Activated CD8-positive, alpha-beta memory T cell treated with anti-CD3 and anti-CD28 coated beads for 1 hour (primary cell): ENCODE results near the gene PPP1R27.
"Not testable (repeated sequence)": the region's sequence is repeated elsewhere in the genome, so short reads cannot be mapped to it uniquely, and the experiment has no call there.

Experiments used
- DNase-seq, 2 donors: peaks; one replicate each; pipeline ENCODE4 v3.0.0-alpha.2; 2020; ENCODE audit warnings: low read depth in 1 of 2; ENCODE audit errors: extremely low read depth in 1 of 2

Gene PPP1R27

GRCh38 chr17:81842725-81843504 lies 8.1 kb upstream of the PPP1R27 start:
- no peak for DNase-seq

- no peak for DNase-seq
These were observed 7.5 kb upstream of the PPP1R27 start for GRCh38 chr17:81842378-81842724.

- no peak for DNase-seq
These were observed 7.0 kb upstream of the PPP1R27 start for GRCh38 chr17:81841866-81842265.

- DNase-seq: no peak
These were observed 6.3 kb upstream of the PPP1R27 start for GRCh38 chr17:81840826-81841778.

GRCh38 chr17:81840059-81840458 lies 5.2 kb upstream of the PPP1R27 start:
- DNase-seq: not testable (repeated sequence)

GRCh38 chr17:81839301-81839700 lies 4.5 kb upstream of the PPP1R27 start:
- DNase-seq: no peak

- DNase-seq: no peak
These were observed 4.0 kb upstream of the PPP1R27 start for GRCh38 chr17:81838753-81839255.

GRCh38 chr17:81837641-81838040 lies 2.8 kb upstream of the PPP1R27 start:
- DNase-seq: no peak

- no peak for DNase-seq
These were observed 674 bp downstream of the PPP1R27 start for GRCh38 chr17:81833921-81834830.

- peak; percentile 76 to 94 for DNase-seq
These were observed 1.5 kb downstream of the PPP1R27 start, which contains the start of gene MCRIP1 for GRCh38 chr17:81833160-81833920. Gene MCRIP1, minus strand, starts transcription at chr17:81833291. Its CDS starts 8,785 bp downstream, at chr17:81824506.

- no peak for DNase-seq
These were observed 2.2 kb downstream of the PPP1R27 start for GRCh38 chr17:81832608-81833159.

- peak in 1 of 2 donors; percentile 18 for DNase-seq
These were observed 2.8 kb downstream of the PPP1R27 start for GRCh38 chr17:81831957-81832607.

GRCh38 chr17:81831563-81831956 lies 3.3 kb downstream of the PPP1R27 start:
- DNase-seq: no peak

- no peak for DNase-seq
These were observed 5.0 kb downstream of the PPP1R27 start for GRCh38 chr17:81829858-81830257.

GRCh38 chr17:81828656-81829055 lies 6.2 kb downstream of the PPP1R27 start:
- DNase-seq: no peak

- no peak for DNase-seq
These were observed 8.9 kb downstream of the PPP1R27 start for GRCh38 chr17:81825841-81826466.

GRCh38 chr17:81824595-81824994 lies 10.3 kb downstream of the PPP1R27 start:
- no peak for DNase-seq

- no peak for DNase-seq
These were observed 10.9 kb downstream of the PPP1R27 start for GRCh38 chr17:81823820-81824550.
